GM10248 (cell line): ENCODE data around the gene CACNA1B.

Source experiments
- CTCF ChIA-PET: fragments of 300-600 bp; sonication (Branson Sonifier 250); formaldehyde crosslinking; extraction: SDS; loops from one replicate; lab custom pipeline; 2021; ENCODE audit warnings: antibody characterized with exemption; lab: Yijun Ruan, JAX
- POLR2A ChIA-PET: fragments of 350-650 bp; sonication (Branson Sonifier 250); formaldehyde crosslinking; extraction: SDS; loops from one replicate; lab custom pipeline; 2020; ENCODE audit warnings: antibody characterized with exemption; lab: Yijun Ruan, JAX
- DNase-seq: peaks from one replicate; pipeline ENCODE4 v3.0.0; 2012; ENCODE audit errors: extremely low spot score
- TF ChIP-seq, protein P1 (sequence below): IDR thresholded peaks from 2 replicates; pipeline ENCODE4 v1.5.1; 2012; ENCODE audit warnings: mild to moderate bottlenecking, low read depth; ENCODE audit errors: extremely low read depth, missing control alignments, control extremely low read depth

CACNA1B gene

DNA sequence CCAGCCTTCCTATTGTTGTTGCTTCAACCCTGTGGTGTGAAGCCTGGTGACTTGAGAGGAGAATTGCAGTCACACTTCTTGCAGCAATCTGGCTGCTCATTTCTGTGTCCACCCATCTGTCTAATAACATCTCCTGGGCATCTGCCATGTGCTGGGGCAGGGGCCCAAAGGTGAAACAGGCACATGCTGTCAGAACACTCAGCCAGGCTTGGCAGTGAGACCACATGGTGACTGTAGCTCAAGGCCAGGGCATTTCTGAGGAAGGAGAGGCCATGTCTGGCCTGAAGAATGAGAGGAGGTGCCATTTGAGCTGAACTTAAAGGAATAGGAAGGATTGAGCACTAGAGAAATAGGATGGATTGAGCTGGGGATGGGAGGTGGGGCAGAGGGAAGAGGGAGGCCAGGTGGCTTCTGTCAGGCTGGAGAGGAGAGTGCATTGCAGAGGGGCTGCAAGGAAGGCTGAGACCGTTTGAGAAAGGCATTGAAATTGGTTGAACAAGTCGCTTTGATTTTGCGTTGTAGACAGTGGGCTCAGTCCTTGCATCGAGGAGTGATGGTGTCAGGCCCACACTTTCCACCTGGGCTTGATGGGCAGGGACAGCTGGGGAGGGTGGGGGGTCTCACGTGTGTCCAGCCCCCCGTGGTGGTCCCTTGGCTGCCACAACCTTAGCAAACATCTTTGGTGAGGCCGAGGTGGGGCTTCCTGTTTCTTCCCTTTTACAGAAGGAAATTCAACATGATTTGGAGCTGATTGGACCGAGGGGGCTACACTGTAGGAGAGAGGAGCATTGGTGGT lies 222.4 kb downstream of the CACNA1B start:
- TF ChIP-seq, protein P1, sequence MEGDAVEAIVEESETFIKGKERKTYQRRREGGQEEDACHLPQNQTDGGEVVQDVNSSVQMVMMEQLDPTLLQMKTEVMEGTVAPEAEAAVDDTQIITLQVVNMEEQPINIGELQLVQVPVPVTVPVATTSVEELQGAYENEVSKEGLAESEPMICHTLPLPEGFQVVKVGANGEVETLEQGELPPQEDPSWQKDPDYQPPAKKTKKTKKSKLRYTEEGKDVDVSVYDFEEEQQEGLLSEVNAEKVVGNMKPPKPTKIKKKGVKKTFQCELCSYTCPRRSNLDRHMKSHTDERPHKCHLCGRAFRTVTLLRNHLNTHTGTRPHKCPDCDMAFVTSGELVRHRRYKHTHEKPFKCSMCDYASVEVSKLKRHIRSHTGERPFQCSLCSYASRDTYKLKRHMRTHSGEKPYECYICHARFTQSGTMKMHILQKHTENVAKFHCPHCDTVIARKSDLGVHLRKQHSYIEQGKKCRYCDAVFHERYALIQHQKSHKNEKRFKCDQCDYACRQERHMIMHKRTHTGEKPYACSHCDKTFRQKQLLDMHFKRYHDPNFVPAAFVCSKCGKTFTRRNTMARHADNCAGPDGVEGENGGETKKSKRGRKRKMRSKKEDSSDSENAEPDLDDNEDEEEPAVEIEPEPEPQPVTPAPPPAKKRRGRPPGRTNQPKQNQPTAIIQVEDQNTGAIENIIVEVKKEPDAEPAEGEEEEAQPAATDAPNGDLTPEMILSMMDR: no peak
- ChIA-PET POLR2A (no interaction called here), CTCF (no interaction called here)
- DNase-seq: no peak

DNA sequence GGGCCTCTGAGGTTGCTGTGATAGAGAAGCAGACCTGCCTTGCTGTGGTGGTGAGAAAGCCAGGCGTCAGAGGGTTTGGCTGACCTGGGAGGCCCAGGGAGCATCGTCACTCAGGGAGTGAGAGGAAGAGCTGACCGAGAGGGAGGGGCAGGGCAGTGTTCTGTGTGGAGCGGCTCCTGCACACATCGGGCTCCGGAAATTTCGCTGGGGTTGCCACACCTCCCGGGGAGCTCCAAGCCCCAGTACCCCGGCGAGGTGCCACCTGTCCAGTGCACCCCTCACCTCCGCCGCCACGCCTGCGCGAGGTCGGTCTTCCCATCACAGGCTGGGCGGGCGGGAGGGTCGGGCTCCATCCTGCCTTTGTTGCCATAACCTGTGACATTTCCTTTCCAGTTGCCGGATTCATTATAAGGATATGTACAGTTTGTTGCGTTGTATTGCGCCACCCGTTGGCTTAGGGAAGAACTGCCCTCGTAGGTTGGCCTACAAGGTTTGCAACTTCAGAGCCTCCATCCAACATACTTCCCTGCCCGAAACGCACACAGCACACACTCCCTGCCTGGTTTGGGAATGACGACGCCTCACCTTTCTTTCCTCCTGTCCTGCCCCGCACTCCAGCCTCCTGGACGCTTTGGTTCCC lies 223.2 kb downstream of the CACNA1B start:
- POLR2A ChIA-PET: no interaction called here
- DNase-seq: no peak

DNA sequence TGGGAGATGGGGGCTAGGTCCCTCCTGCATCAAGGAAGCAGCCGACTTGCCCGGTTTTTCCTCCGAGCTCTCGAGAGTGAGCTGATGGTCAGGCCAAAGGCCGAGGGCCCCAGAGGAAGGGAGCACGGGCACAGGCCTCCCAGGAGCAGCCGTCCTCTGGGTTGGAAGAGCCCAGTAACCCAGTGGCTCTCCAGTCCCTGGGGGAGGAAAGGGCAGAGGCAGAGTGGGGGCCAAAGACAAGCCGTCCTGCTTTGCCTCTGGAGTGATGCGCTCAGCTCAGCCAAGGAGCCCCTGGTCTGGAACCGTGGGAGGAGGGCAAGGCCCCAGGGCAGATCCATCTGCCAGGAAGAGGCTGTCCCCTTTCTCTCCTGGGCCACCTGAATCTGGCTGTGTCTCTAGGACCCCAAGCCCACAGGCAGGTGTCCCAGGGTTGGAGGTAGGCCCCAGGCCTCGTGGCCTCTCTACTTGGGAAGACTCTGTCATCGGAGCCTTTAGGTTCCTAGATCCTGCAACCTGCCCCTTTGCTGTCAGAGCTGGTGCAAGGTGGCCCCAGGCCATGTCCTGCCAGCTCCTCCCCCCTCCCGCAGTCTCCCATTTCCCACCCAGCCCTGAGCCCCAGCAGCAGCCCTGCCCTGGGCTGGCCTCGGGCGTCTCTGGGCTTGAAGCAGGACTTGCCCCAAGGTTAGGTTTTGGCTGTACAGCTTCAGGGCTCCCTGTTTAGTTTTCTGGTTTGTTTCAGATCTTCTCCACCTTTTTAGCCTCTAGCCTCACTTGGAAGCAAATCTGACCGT lies 224.1 kb downstream of the CACNA1B start:
- no peak for DNase-seq
- ChIA-PET CTCF (interaction anchor here (1.4 kb wide), 1 partner anchor 430 kb away, joined by 4 read pairs; no protein-coding TSS in a partner anchor), POLR2A (no interaction called here)
- TF ChIP-seq, protein P1: no peak

More for the DNA sequence above, 223.2 kb downstream of the CACNA1B start:
- TF ChIP-seq, protein P1: no peak
- CTCF ChIA-PET: interaction anchor here (1.4 kb wide), 1 partner anchor 430 kb away, joined by 4 read pairs; no protein-coding TSS in a partner anchor

DNA sequence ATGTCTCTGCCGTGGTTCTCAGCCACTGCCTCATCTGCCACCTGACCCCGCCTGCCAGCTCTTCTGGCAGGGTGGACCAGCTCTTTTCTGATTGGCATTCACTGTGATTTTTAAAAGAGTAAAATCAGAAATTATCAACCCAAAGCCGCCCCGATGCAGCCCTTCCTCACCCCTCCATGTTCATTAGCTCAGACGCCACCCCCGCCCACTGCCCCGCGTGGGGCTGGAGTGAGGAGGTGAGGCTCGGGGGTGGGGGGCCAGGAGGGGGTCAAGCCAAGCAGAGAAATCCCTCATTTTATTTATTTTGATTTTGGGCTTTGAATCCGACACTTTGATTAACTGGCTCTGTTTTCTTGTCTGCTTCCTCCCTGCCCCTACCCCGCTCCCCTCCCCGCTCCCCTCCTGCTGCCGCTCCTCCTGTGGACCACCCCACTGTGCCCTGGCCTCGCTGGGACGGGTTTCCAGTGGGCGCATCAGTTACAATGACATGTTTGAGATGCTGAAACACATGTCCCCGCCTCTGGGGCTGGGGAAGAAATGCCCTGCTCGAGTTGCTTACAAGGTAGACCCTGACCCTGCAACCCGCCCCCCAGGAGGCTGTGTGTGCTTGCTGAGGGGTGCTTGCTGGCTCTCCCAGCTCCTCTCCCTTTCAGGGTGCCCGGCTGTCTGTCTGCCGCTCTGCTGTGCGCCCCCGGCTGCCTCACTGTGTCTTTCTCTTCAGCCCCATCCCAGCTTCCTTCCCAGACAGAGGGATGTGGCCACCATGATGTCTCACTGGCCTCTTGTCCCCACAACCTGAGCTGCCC lies 224.9 kb downstream of the CACNA1B start:
- CTCF ChIA-PET: interaction anchor here (1.2 to 1.4 kb wide), 2 partner anchors 17 to 431 kb away, joined by 4 read pairs; no protein-coding TSS in a partner anchor
- TF ChIP-seq, protein P1: no peak
- POLR2A ChIA-PET: no interaction called here
- no peak for DNase-seq

DNA sequence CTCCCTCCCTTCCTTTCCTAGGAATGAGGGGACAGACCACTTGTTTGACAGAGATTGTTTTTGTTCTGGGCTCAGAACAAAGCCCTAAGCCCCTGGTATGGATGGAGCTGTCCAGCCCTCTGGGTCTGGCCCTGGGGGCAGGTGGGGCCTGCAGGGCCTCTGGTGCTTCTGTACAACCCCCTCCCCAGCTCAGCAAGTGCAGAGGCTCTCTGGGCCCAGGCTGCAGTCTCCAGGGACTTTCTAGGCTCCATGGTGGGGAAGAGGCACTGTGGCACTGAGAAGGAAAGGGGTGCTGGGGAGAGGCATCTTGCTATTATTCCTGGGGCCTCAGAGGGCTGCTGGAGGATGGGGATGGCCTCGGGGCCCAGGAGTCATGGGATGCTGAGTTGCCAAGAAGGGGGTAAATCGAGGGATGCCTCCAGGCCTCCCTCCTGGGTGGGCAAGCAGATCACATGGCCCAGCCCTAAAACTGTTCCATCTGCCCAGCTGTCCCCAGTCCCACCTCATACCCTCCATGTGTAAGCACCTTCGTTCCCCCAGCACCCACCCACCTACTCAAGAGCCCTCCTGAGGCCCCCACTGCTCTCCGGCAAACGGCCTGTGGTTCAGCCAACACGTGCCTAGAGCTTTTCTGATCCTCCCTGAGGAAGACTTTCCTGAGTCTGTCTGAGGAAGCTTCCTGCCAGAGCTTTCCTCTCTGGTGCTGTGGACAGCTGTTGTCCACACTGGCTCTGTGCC lies 225.7 kb downstream of the CACNA1B start:
- TF ChIP-seq, protein P1: no peak
- ChIA-PET POLR2A (no interaction called here), CTCF (interaction anchor here (1.2 kb wide), 1 partner anchor 18 kb away, joined by 4 read pairs; no protein-coding TSS in a partner anchor)
- no peak for DNase-seq
